Naive thymus-derived CD4-positive, alpha-beta T cell (primary cell): ENCODE data around the gene SYTL2. TPM values are rescaled to one million over a fixed set of nuclear protein-coding genes. Genes with fewer than 3 reads are reported as not detected.
"Not testable (repeated sequence)": the region's sequence is repeated elsewhere in the genome, so short reads cannot be mapped to it uniquely, and the experiment has no call there.

Source experiments
- ATAC-seq: fragments of 150-1000 bp; cut with Tn5 transposase; 2 replicates; pipeline ENCODE4 v1.10.0; 2021; ENCODE audit warnings: mild to moderate bottlenecking, moderate library complexity
- CTCF ChIA-PET: fragments of 350-600 bp; sonication (Branson Sonifier 250); formaldehyde crosslinking; loops from one replicate; lab custom pipeline; 2021; ENCODE audit warnings: antibody characterized with exemption; lab: Charles Lee
- POLR2A ChIA-PET: fragments of 350-600 bp; sonication (Branson Sonifier 250); formaldehyde crosslinking; loops from one replicate; lab custom pipeline; 2021; ENCODE audit warnings: antibody characterized with exemption, inconsistent platforms; lab: Charles Lee
- DNase-seq, 9 donors: peaks; one replicate each; pipeline versions ENCODE4 v3.0.0 to v3.0.0-alpha.2; 2020 to 2022; ENCODE audit warnings: mixed read lengths in 1 of 9
- H3K27ac ChIP-seq: one replicate; pipeline ENCODE4 v1.7.0; 2013; ENCODE audit warnings: mild to moderate bottlenecking, low read depth, low read length, moderate library complexity
- H3K27me3 ChIP-seq, 2 donors: one replicate each; pipeline ENCODE4 v1.7.0; 2013; ENCODE audit warnings: low read length in 2 of 2, mild to moderate bottlenecking in 2 of 2, moderate library complexity in 2 of 2; ENCODE audit not compliant: control insufficient read depth in 2 of 2, insufficient read depth in 2 of 2
- H3K36me3 ChIP-seq, 3 experiments: 1 replicate in 2 of 3; 2 replicates in 1 of 3; pipeline ENCODE4 v1.7.0; 2013; ENCODE audit warnings: low read length in 3 of 3, mild to moderate bottlenecking in 3 of 3, moderate library complexity in 1 of 3; ENCODE audit not compliant: insufficient read depth in 3 of 3, control insufficient read depth in 2 of 3
- H3K4me1 ChIP-seq, 2 donors: one replicate each; pipeline ENCODE4 v1.7.0; 2013; ENCODE audit warnings: low read length in 2 of 2, mild to moderate bottlenecking in 2 of 2, moderate library complexity in 1 of 2; ENCODE audit not compliant: control insufficient read depth in 2 of 2, insufficient read depth in 2 of 2
- H3K4me3 ChIP-seq: 2 replicates; pipeline ENCODE4 v1.7.0; 2013; ENCODE audit warnings: mild to moderate bottlenecking, low read length
- H3K9me3 ChIP-seq, 3 experiments: 1 replicate in 2 of 3; 2 replicates in 1 of 3; pipeline ENCODE4 v1.7.0; 2013; ENCODE audit warnings: low read length in 3 of 3; ENCODE audit not compliant: control insufficient read depth in 2 of 3
- H3K27ac Mint-ChIP-seq, 9 donors: one replicate each; pipeline ENCODE4 v1.8.0; 2020 to 2022; ENCODE audit warnings: mixed read lengths in 9 of 9, mild to moderate bottlenecking in 8 of 9, moderate library complexity in 5 of 9, inconsistent platforms in 2 of 9
- H3K27me3 Mint-ChIP-seq, 5 donors: one replicate each; pipeline ENCODE4 v1.8.0; 2021 to 2022; ENCODE audit warnings: mixed read lengths in 5 of 5, mild to moderate bottlenecking in 1 of 5
- H3K36me3 Mint-ChIP-seq, 5 donors: one replicate each; pipeline ENCODE4 v1.8.0; 2020 to 2022; ENCODE audit warnings: mixed read lengths in 5 of 5, mild to moderate bottlenecking in 3 of 5, inconsistent platforms in 1 of 5
- H3K4me1 Mint-ChIP-seq, 7 donors: one replicate each; pipeline ENCODE4 v1.8.0; 2020 to 2022; ENCODE audit warnings: mixed read lengths in 7 of 7, mild to moderate bottlenecking in 3 of 7, inconsistent platforms in 1 of 7
- H3K4me3 Mint-ChIP-seq, 10 donors: one replicate each; pipeline ENCODE4 v1.8.0; 2020 to 2022; ENCODE audit warnings: mild to moderate bottlenecking in 10 of 10, mixed read lengths in 10 of 10, moderate library complexity in 6 of 10, inconsistent platforms in 2 of 10
- H3K9me3 Mint-ChIP-seq, 11 donors: one replicate each; pipeline ENCODE4 v1.8.0; 2020 to 2022; ENCODE audit warnings: mixed read lengths in 11 of 11, mild to moderate bottlenecking in 4 of 11, inconsistent platforms in 1 of 11, moderate library complexity in 1 of 11
- intact Hi-C, 2 donors: fragments of 100-400 bp; cut with micrococcal nuclease; formaldehyde crosslinking; loops; one replicate each; pipeline ENCODE4 v1.15.1; 2023
- polyA plus RNA-seq, 2 donors: library from polyadenylated mRNA; unstranded; fragments of 300-500 nt; fragmentation: Illumina TruSeq; gene quantifications; one replicate each; pipeline ENCODE4 v1.2.3, GENCODE V29; 2021
- total RNA-seq, 6 experiments: library from RNA in 5 of 6; stranded (reverse) in 5 of 6; gene quantifications; 1 replicate in 5 of 6; 2 replicates in 1 of 6; pipeline ENCODE4 v1.2.3 and lab custom pipeline; 2021 to 2026

SYTL2 gene
- total and polyA plus RNA-seq, 7 experiments from 2014 or later = 12.0 to 62.9 (median 27.5) TPM

- no peak for ATAC-seq
- Histone ChIP-seq H3K27me3 (no peaks in the 10 kb centered on the region), H3K36me3 (no peaks in the 10 kb centered on the region), H3K9me3 (no peaks in the 10 kb centered on the region), H3K4me3 (no peak overlapping the region), H3K27ac (no peak overlapping the region), H3K4me1 (no peaks in the 10 kb centered on the region)
- Mint-ChIP-seq H3K27ac (no peak overlapping the region), H3K27me3 (peaks cover 0 to 9% (median 0%) of the 10 kb centered on the region in 5 donors), H3K9me3 (peaks cover 0 to 7% (median 1%) of the 10 kb centered on the region in 11 donors), H3K36me3 (peaks cover 0 to 3% (median 0%) of the 10 kb centered on the region in 5 donors), H3K4me3 (no peak overlapping the region), H3K4me1 (peaks cover 0 to 3% (median 0%) of the 10 kb centered on the region in 7 donors)
- ChIA-PET CTCF (no interaction called here), POLR2A (interaction anchor here (1.7 kb wide), 1 partner anchor 9 kb away, joined by 6 read pairs; the partner anchor contains the start of gene CREBZF)
- intact Hi-C loops = no loop called here
- DNase-seq = no peak
These were observed 137.5 kb downstream of the SYTL2 start for GRCh38 chr11:85673393-85673792.

GRCh38 chr11:85672105-85672902 is 138.6 kb downstream of the SYTL2 start:
- ChIA-PET POLR2A (no interaction called here), CTCF (no interaction called here)
- peaks cover 0 to 3% (median 0%) of the 10 kb centered on the region in 7 donors for H3K4me1 Mint-ChIP-seq
- Histone ChIP-seq H3K36me3 (no peaks in the 10 kb centered on the region), H3K4me1 (no peaks in the 10 kb centered on the region), H3K9me3 (no peaks in the 10 kb centered on the region), H3K27me3 (no peaks in the 10 kb centered on the region), H3K4me3 (no peak overlapping the region), H3K27ac (no peak overlapping the region)
- intact Hi-C loops = no loop called here
- peaks cover 0 to 7% (median 1%) of the 10 kb centered on the region in 11 donors for H3K9me3 Mint-ChIP-seq
- ATAC-seq (no peak), DNase-seq (no peak)
- no peak overlapping the region for H3K27ac Mint-ChIP-seq
- peaks cover 0 to 3% (median 0%) of the 10 kb centered on the region in 5 donors for H3K36me3 Mint-ChIP-seq
- H3K27me3 Mint-ChIP-seq = peaks cover 0 to 7% (median 0%) of the 10 kb centered on the region in 5 donors
- no peak overlapping the region for H3K4me3 Mint-ChIP-seq

- H3K36me3 Mint-ChIP-seq, H3K27ac ChIP-seq, intact Hi-C loops, ATAC-seq, H3K4me1 Mint-ChIP-seq, H3K27me3 ChIP-seq, H3K36me3 ChIP-seq, H3K4me3 Mint-ChIP-seq, H3K27ac Mint-ChIP-seq, H3K27me3 Mint-ChIP-seq, CTCF ChIA-PET, H3K4me3 ChIP-seq, H3K9me3 Mint-ChIP-seq, H3K4me1 ChIP-seq, DNase-seq, POLR2A ChIA-PET, H3K9me3 ChIP-seq: not testable (repeated sequence)
These were observed 139.8 kb downstream of the SYTL2 start for GRCh38 chr11:85670949-85671663.

- no peak for ATAC-seq
- POLR2A ChIA-PET = interaction anchor here (0.7 to 1.3 kb wide), 4 partner anchors 12 to 40 kb away, joined by 3 to 4 read pairs (median 3); partner anchors contain the start of gene TMEM126B
- peaks cover 0 to 7% (median 0%) of the 10 kb centered on the region in 11 donors for H3K9me3 Mint-ChIP-seq
- Histone ChIP-seq H3K36me3 (peaks cover 0 to 8% (median 0%) of the 10 kb centered on the region in 3 experiments), H3K9me3 (no peaks in the 10 kb centered on the region), H3K27me3 (no peaks in the 10 kb centered on the region), H3K4me1 (peaks cover 6 to 8% of the 10 kb centered on the region in 2 donors), H3K4me3 (no peak overlapping the region), H3K27ac (no peak overlapping the region)
- H3K27me3 Mint-ChIP-seq = peaks cover 0 to 5% (median 0%) of the 10 kb centered on the region in 5 donors
- DNase-seq = no peak
- peaks cover 6 to 24% (median 14%) of the 10 kb centered on the region in 7 donors for H3K4me1 Mint-ChIP-seq
- peak overlapping the region in 1 of 10 donors; percentile 20 for H3K4me3 Mint-ChIP-seq
- H3K36me3 Mint-ChIP-seq = peaks cover 0 to 13% (median 6%) of the 10 kb centered on the region in 5 donors
- CTCF ChIA-PET = interaction anchor here (0.6 kb wide), 1 partner anchor 165 kb away, joined by 3 read pairs; no protein-coding TSS in a partner anchor
- intact Hi-C loops = loop anchor here in 1 of 2 donors (10.0 kb wide), 1 partner anchor 943 kb away; no protein-coding TSS in a partner anchor
- no peak overlapping the region for H3K27ac Mint-ChIP-seq
These were observed 142.8 kb downstream of the SYTL2 start for GRCh38 chr11:85668157-85668556.

GRCh38 chr11:85666687-85667086 is 144.3 kb downstream of the SYTL2 start:
- Histone ChIP-seq H3K27ac (no peak overlapping the region), H3K9me3 (no peaks in the 10 kb centered on the region), H3K4me3 (no peak overlapping the region), H3K27me3 (no peaks in the 10 kb centered on the region), H3K4me1 (peaks cover 6 to 16% of the 10 kb centered on the region in 2 donors), H3K36me3 (peaks cover 0 to 8% (median 0%) of the 10 kb centered on the region in 3 experiments)
- ChIA-PET CTCF (interaction anchor here (0.7 kb wide), 1 partner anchor 556 kb away, joined by 3 read pairs; no protein-coding TSS in a partner anchor), POLR2A (interaction anchor here (11.9 kb wide), 1 partner anchor 17 kb away, joined by 207 read pairs; the partner anchor contains the start of gene TMEM126A)
- ATAC-seq (no peak), DNase-seq (no peak)
- H3K27me3 Mint-ChIP-seq = peaks cover 0 to 5% (median 0%) of the 10 kb centered on the region in 5 donors
- peak overlapping the region in 1 of 9 donors; percentile 41 for H3K27ac Mint-ChIP-seq
- H3K9me3 Mint-ChIP-seq = peaks cover 0 to 4% (median 0%) of the 10 kb centered on the region in 11 donors
- H3K36me3 Mint-ChIP-seq = peaks cover 0 to 17% (median 6%) of the 10 kb centered on the region in 5 donors
- H3K4me3 Mint-ChIP-seq = no peak overlapping the region
- peaks cover 11 to 37% (median 22%) of the 10 kb centered on the region in 7 donors for H3K4me1 Mint-ChIP-seq
- intact Hi-C loops = loop anchor here in 1 of 2 donors (10.0 kb wide), 1 partner anchor 942 kb away; no protein-coding TSS in a partner anchor

GRCh38 chr11:85665733-85666132 is 145.2 kb downstream of the SYTL2 start:
- ChIA-PET CTCF (no interaction called here), POLR2A (interaction anchor here (2.1 to 11.9 kb wide), 2 partner anchors 16 to 42 kb away, joined by 6 to 207 read pairs; partner anchors contain the start of gene TMEM126A)
- Histone ChIP-seq H3K4me3 (no peak overlapping the region), H3K27me3 (no peaks in the 10 kb centered on the region), H3K9me3 (no peaks in the 10 kb centered on the region), H3K4me1 (peaks cover 13 to 24% of the 10 kb centered on the region in 2 donors), H3K36me3 (peaks cover 0 to 8% (median under 1%) of the 10 kb centered on the region in 3 experiments), H3K27ac (peak overlapping the region; percentile 99)
- H3K27me3 Mint-ChIP-seq = peaks cover 0 to 5% (median 0%) of the 10 kb centered on the region in 5 donors
- peaks cover 3 to 21% (median 7%) of the 10 kb centered on the region in 5 donors for H3K36me3 Mint-ChIP-seq
- intact Hi-C loops = loop anchor here (1.0 to 10.0 kb wide), 6 partner anchors 17 to 941 kb away; partner anchors contain the start of gene EED (in 2 of the 2)
- ATAC-seq = no peak
- DNase-seq = no peak
- peak overlapping the region; percentile 20 to 100 (median 98) for H3K4me3 Mint-ChIP-seq
- peaks cover 20 to 46% (median 31%) of the 10 kb centered on the region in 7 donors for H3K4me1 Mint-ChIP-seq
- H3K9me3 Mint-ChIP-seq = peaks cover 0 to 1% (median 0%) of the 10 kb centered on the region in 11 donors
- H3K27ac Mint-ChIP-seq = peak overlapping the region; percentile 68 to 100 (median 99)
